Thymus (tissue), 11 donors: ENCODE measurements around the gene TCN2. TPM values are rescaled to one million over a fixed set of nuclear protein-coding genes. Genes with fewer than 3 reads are reported as not detected.
"Not testable (repeated sequence)": the region's sequence is repeated elsewhere in the genome, so short reads cannot be mapped to it uniquely, and the experiment has no call there.

ENCODE experiments used
- DNase-seq, 9 donors: peaks; one replicate each; pipeline ENCODE4 v3.0.0-alpha.2; 2013; ENCODE audit warnings: low spot score in 9 of 9, low read depth in 6 of 9, missing footprints in 1 of 9
- H3K27ac ChIP-seq, 2 donors: one replicate each; pipeline ENCODE4 v1.5.1; 2013; ENCODE audit warnings: control low read depth in 1 of 2, low read depth in 1 of 2, low read length in 1 of 2, mild to moderate bottlenecking in 1 of 2, moderate library complexity in 1 of 2
- H3K27me3 ChIP-seq, 2 donors: one replicate each; pipeline ENCODE4 v1.5.1; 2013; ENCODE audit warnings: low read length in 1 of 2; ENCODE audit not compliant: control insufficient read depth in 2 of 2, insufficient read depth in 1 of 2
- H3K36me3 ChIP-seq, 2 donors: one replicate each; pipeline ENCODE4 v1.5.1; 2013; ENCODE audit warnings: low read length in 1 of 2, mild to moderate bottlenecking in 1 of 2, moderate library complexity in 1 of 2; ENCODE audit not compliant: control insufficient read depth in 2 of 2, insufficient read depth in 2 of 2
- H3K4me1 ChIP-seq, 2 donors: one replicate each; pipeline ENCODE4 v1.5.1; 2013; ENCODE audit warnings: low read length in 2 of 2; ENCODE audit not compliant: control insufficient read depth in 2 of 2, insufficient read depth in 2 of 2
- H3K4me3 ChIP-seq, 2 donors: one replicate each; pipeline ENCODE4 v1.5.1; 2013; ENCODE audit warnings: low read length in 2 of 2, control low read depth in 1 of 2, mild to moderate bottlenecking in 1 of 2
- H3K9me3 ChIP-seq, 2 donors: one replicate each; pipeline ENCODE4 v1.5.1; 2013; ENCODE audit warnings: low read length in 1 of 2, mild to moderate bottlenecking in 1 of 2; ENCODE audit not compliant: control insufficient read depth in 2 of 2, insufficient read depth in 1 of 2
- WGBS: extraction: QIAGEN DNeasy Blood & Tissue Kit; methylation state at CpG from one replicate; pipeline ENCODE4 v1.1.7; 2013; 5-methylcytosine and 5-hydroxymethylcytosine counted together
- polyA plus RNA-seq: library from polyadenylated mRNA; stranded (reverse); fragments of 200-250 nt; gene quantifications from one replicate; pipeline ENCODE4 v1.2.3, GENCODE V29; 2013
- total RNA-seq: library from RNA; stranded (reverse); fragments of 120-200 nt; gene quantifications from one replicate; pipeline ENCODE4 v1.2.4, GENCODE V29; 2013
- donor health status: healthy.

The TCN2 gene
- total and polyA plus RNA-seq, 2 donors, result 3.6 to 10.2 TPM

GRCh38 chr22:30586414-30586813 is 20.6 kb upstream of the TCN2 start:
- H3K27ac ChIP-seq, result no peak overlapping the region
- peaks cover 74 to 77% of the 10 kb centered on the region in 2 donors for H3K36me3 ChIP-seq
- no peak for DNase-seq
- WGBS, result 98% methylated on average over 8 of the region's 8 CpGs
- H3K4me1 ChIP-seq, result peaks cover 6 to 10% of the 10 kb centered on the region in 2 donors
- H3K4me3 ChIP-seq, result no peak overlapping the region
- H3K27me3 ChIP-seq, result no peaks in the 10 kb centered on the region
- H3K9me3 ChIP-seq, result no peaks in the 10 kb centered on the region

GRCh38 chr22:30591191-30591587 is 15.8 kb upstream of the TCN2 start:
- Histone ChIP-seq H3K4me3 (peak overlapping the region; percentile 64 to 67), H3K4me1 (peaks cover 9 to 10% of the 10 kb centered on the region in 2 donors), H3K36me3 (peaks cover 30 to 31% of the 10 kb centered on the region in 2 donors), H3K27me3 (peaks cover 0 to 14% of the 10 kb centered on the region in 2 donors), H3K27ac (no peak overlapping the region), H3K9me3 (no peaks in the 10 kb centered on the region)
- WGBS, result 9% methylated on average over 14 of the region's 14 CpGs
- DNase-seq, result no peak

GRCh38 chr22:30591588-30592359 is 15.2 kb upstream of the TCN2 start, which contains the start of gene PES1:
Gene PES1, minus strand, starts transcription at chr22:30591910. Its CDS starts 77 bp downstream, at chr22:30591833.
- Histone ChIP-seq H3K27ac (peak within 1 kb of the TSS in 1 of 2 donors; percentile 87), H3K4me3 (peak within 1 kb of the TSS; percentile 64 to 67), H3K9me3 (no peaks in the 10 kb centered on the region), H3K4me1 (peaks cover 9 to 10% of the 10 kb centered on the region in 2 donors), H3K27me3 (peaks cover 0 to 14% of the 10 kb centered on the region in 2 donors), H3K36me3 (peaks cover 24 to 25% of the 10 kb centered on the region in 2 donors)
- peak; percentile 96 to 99 (median 99) for DNase-seq
- WGBS, result under 1% methylated on average over 49 of the region's 49 CpGs

GRCh38 chr22:30592360-30592713 is 14.6 kb upstream of the TCN2 start:
- H3K9me3 ChIP-seq, H3K4me1 ChIP-seq, H3K4me3 ChIP-seq, H3K27ac ChIP-seq, DNase-seq: not testable (repeated sequence)
- peaks cover 18 to 20% of the 10 kb centered on the region in 2 donors for H3K36me3 ChIP-seq
- H3K27me3 ChIP-seq, result peaks cover 0 to 14% of the 10 kb centered on the region in 2 donors
- 42% methylated on average over 18 of the region's 18 CpGs for WGBS

GRCh38 chr22:30596199-30596598 is 10.8 kb upstream of the TCN2 start:
- H3K4me1 ChIP-seq, result peaks cover 2 to 4% of the 10 kb centered on the region in 2 donors
- no peak overlapping the region for H3K27ac ChIP-seq
- no peaks in the 10 kb centered on the region for H3K36me3 ChIP-seq
- no peak overlapping the region for H3K4me3 ChIP-seq
- DNase-seq, result no peak
- peaks cover 0 to 14% of the 10 kb centered on the region in 2 donors for H3K27me3 ChIP-seq
- H3K9me3 ChIP-seq, result no peaks in the 10 kb centered on the region
- WGBS, result 81% methylated on average over 2 of the region's 2 CpGs

DNA sequence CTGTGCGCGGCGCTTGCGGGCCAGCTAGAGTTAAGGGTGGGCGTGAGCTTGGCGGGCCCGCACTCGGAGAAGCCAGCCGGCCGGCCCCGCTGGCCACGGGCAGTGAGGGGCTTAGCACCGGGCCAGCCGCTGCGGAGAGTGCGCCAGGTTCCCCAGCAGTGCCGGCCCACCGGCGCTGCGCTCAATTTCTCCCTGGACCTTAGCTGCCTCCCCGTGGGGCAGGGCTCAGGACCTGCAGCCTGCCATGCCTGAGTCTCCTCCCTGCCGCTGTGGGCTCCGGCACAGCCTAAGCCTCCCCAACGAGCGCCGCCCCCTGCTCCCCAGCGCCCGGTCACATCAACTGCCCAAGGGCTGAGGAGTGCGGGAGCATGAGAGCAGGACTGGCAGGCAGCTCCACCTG is 10.1 kb upstream of the TCN2 start:
- no peak for DNase-seq
- Histone ChIP-seq H3K27ac (no peak overlapping the region), H3K36me3 (no peaks in the 10 kb centered on the region), H3K4me1 (peaks cover 0 to 3% of the 10 kb centered on the region in 2 donors), H3K27me3 (peaks cover 0 to 14% of the 10 kb centered on the region in 2 donors), H3K4me3 (no peak overlapping the region), H3K9me3 (peaks cover 0 to 2% of the 10 kb centered on the region in 2 donors)
- 96% methylated on average over 29 of the region's 29 CpGs for WGBS

- 98% methylated on average over 3 of the region's 3 CpGs for WGBS
Measured at GRCh38 chr22:30598986-30599385, 8.0 kb upstream of the TCN2 start.

GRCh38 chr22:30600921-30601320 is 6.1 kb upstream of the TCN2 start:
- Histone ChIP-seq H3K36me3 (no peaks in the 10 kb centered on the region), H3K27ac (no peak overlapping the region), H3K9me3 (peaks cover 0 to 2% of the 10 kb centered on the region in 2 donors), H3K27me3 (peaks cover 0 to 2% of the 10 kb centered on the region in 2 donors), H3K4me1 (peaks cover under 1 to 2% of the 10 kb centered on the region in 2 donors), H3K4me3 (no peak overlapping the region)
- no peak for DNase-seq
- WGBS, result 50% methylated on average over 3 of the region's 3 CpGs

More at GRCh38 chr22:30598986-30599385, 8.0 kb upstream of the TCN2 start:
- Histone ChIP-seq H3K27ac (no peak overlapping the region), H3K4me1 (no peaks in the 10 kb centered on the region), H3K9me3 (peaks cover 0 to 2% of the 10 kb centered on the region in 2 donors), H3K36me3 (no peaks in the 10 kb centered on the region), H3K27me3 (peaks cover 0 to 8% of the 10 kb centered on the region in 2 donors), H3K4me3 (no peak overlapping the region)
- no peak for DNase-seq

DNA sequence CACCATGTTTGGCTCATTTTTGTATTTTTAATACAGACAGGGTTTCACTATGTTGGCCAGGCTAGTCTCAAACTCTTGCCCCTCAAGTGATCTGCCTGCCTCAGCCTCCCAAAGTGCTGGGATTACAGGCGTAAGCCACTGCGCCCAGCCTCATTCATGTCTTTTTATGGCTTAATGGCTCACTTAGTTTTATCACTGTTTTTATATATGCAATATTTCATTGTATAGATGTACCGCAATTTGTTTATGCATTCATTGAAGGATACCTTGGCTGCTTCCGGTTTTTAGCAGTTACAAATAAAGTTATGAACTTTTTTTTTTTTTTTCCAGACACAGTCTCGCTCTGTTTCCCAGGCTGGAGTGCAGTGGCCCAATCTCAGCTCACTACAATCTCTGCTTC is 5.5 kb upstream of the TCN2 start:
- H3K4me3 ChIP-seq, result no peak overlapping the region
- no peak for DNase-seq
- H3K9me3 ChIP-seq, result peaks cover 0 to 2% of the 10 kb centered on the region in 2 donors
- no peaks in the 10 kb centered on the region for H3K36me3 ChIP-seq
- 96% methylated on average over 5 of the region's 5 CpGs for WGBS
- peaks cover 0 to 2% of the 10 kb centered on the region in 2 donors for H3K27me3 ChIP-seq
- H3K4me1 ChIP-seq, result peaks cover 5 to 7% of the 10 kb centered on the region in 2 donors
- no peak overlapping the region for H3K27ac ChIP-seq
